Colon (tissue), 2 donors: ENCODE data around the gene CACNA2D4.

Experiments
- FAIRE-seq: peaks from 2 replicates; lab custom pipeline; 2012; peaks lifted over from hg19 to GRCh38; lab: Jason Lieb, UNC
- donor health status: control.
- donor health status: control.

Gene CACNA2D4

DNA sequence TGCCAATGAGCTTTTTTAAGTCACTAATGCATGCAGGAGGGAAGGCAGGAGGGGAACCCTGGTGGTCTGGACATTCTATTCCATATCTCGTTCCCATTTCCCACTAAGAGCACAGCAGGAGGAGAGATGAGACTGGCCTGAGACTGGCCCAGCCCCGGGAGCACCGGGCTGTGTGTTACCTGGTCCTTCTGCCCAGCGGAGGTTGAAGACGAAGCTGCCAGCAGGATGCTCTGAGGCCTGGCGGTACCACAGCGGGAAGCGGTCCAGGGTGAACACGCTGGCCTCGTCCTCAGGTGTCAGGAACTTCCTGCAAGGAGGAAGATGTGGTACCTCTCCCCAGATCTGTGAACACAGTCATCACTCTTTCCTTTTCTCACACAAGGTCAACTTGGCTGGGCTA is 74.2 kb downstream of the CACNA2D4 start:
- no peak for FAIRE-seq

DNA sequence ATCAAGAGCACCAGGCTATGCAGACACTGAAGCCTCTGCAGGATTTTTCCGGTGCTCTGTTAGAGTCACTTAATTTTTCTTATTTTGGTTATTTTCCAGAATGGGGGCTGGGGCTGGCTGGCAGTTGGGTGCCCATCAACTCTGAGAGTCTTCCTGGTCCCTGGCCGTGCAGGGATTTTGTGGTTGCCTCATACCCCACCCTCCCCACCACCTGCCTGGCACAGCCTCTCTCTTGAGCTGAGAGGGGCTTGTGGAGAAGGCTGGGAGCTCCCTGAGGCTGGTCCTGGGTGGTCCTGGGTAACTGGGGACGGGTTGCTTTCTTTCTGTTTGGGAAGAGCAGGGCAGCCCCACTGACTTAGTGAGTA is 74.8 kb downstream of the CACNA2D4 start:
- no peak for FAIRE-seq

- no peak for FAIRE-seq
These were observed 75.4 kb downstream of the CACNA2D4 start for GRCh38 chr12:1842905-1843640.

GRCh38 chr12:1842183-1842904 is 76.1 kb downstream of the CACNA2D4 start:
- FAIRE-seq = no peak

DNA sequence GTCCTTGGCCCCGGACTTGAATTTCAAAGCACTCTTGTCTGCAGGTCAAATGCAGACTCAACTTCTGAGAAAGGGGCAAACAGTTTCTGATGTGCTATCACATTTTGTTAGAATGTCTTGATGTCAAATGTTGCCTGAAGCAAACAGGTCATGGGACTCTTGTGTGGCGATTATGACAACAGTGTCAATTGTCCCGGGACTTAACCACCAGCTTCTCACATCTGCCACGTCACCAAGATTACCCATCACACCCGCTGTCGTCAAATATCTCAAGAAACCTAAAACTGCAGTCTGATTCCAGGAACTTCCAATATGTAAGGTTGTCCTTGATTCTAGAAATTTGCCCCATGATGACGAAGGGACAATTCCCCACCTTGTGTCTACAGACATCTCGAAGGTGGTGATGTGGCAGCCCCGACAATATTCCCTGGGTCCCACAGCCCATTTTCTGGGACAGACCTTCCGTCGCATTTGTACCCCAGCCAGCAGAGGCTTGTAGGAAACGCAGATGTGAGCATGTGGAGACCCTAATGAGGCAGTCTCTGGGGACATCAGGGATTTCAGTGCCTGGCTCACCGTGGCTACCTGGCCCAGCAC is 76.8 kb downstream of the CACNA2D4 start:
- no peak for FAIRE-seq

GRCh38 chr12:1840981-1841425 is 77.4 kb downstream of the CACNA2D4 start:
- FAIRE-seq = no peak

- no peak for FAIRE-seq
These were observed 78.2 kb downstream of the CACNA2D4 start for GRCh38 chr12:1839956-1840951.

GRCh38 chr12:1839464-1839863 is 79.0 kb downstream of the CACNA2D4 start:
- no peak for FAIRE-seq

- FAIRE-seq = no peak
These were observed 79.5 kb downstream of the CACNA2D4 start for GRCh38 chr12:1838994-1839365.

- no peak for FAIRE-seq
These were observed 80.1 kb downstream of the CACNA2D4 start for GRCh38 chr12:1838205-1838993.

DNA sequence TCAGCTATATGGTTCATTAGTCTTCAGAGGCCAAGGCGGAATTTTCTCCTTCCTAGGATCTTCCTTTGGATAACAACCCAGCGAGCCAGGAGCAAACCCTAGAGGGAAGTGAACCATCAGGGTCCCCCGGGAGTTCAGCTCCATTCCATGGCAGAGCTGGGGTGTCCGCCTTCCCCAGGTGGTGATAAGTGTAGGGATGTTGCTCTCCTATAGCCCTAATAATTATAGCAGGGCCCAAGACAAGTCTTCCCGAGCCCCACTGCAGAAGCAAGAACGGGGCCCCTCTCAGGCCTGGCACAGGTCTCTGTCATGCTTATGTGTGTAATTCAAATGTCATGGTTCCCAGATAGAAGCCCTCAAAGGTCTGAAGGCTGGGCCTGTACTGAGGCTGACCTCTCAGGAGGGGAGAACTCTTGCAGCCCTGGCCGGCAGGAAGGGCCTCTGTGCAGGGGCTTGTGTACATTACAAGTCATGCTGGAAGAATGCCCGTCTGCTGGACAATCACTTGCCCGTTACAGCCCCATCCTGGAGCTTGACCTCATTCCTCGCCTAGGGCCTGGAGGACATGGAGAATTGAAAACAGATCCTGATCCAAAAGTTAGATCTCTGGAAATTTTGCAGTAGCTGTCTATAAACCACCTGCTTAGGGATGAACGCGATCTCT is 80.8 kb downstream of the CACNA2D4 start:
- FAIRE-seq = no peak

GRCh38 chr12:1836854-1837421 is 81.5 kb downstream of the CACNA2D4 start:
- FAIRE-seq = no peak

- FAIRE-seq = no peak
These were observed 82.1 kb downstream of the CACNA2D4 start for GRCh38 chr12:1836241-1836803.

GRCh38 chr12:1835211-1836131 is 83.0 kb downstream of the CACNA2D4 start:
- no peak for FAIRE-seq

DNA sequence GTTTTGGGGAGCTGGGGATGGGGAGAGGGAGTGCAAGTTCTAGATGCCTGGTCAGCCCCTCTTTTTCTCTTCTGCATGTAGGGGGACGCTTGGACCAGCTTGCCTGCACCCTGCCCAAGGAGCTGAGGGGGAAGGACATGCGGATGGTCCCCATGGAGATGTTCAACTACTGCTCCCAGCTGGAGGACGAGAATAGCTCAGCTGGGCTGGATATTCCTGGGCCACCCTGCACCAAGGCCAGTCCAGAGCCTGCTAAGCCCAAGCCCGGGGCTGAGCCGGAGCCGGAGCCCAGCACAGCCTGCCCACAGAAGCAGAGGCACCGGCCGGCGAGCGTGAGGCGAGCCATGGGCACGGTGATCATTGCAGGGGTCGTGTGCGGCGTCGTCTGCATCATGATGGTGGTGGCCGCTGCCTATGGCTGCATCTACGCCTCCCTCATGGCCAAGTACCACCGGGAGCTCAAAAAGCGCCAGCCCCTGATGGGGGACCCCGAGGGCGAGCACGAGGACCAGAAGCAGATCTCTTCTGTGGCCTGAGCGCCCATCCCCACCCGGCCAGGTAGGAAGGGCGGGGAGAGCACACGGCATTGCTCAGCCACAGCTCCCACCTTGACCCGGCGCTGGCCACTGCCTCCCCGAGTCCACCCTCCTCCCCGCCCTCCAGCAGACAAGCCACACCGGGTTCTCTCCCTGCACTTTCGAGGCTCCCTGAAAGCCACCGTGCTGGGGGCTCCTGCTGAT is 84.1 kb downstream of the CACNA2D4 start:
- no peak for FAIRE-seq

DNA sequence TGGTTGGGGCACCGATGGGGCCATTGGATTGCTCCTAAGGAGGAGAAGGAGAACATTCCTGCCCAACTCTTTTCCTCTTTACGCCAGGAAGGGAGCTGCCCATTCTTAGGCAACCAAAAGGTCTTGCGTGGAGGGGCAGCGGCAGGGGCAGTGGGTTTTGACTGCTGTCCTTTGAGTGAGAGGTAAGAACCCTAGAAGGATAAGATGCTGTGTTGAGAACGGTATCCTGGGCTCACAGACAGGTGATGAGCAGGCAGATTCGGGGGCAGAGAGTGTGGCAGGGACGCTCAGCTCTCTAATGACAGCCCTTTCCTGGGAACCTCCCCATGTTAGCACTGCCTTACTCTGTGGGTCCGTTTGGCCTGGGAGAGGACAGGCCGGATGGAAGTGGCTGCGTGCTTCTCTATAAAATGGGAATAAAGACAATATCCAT is 84.8 kb downstream of the CACNA2D4 start:
- FAIRE-seq = no peak

DNA sequence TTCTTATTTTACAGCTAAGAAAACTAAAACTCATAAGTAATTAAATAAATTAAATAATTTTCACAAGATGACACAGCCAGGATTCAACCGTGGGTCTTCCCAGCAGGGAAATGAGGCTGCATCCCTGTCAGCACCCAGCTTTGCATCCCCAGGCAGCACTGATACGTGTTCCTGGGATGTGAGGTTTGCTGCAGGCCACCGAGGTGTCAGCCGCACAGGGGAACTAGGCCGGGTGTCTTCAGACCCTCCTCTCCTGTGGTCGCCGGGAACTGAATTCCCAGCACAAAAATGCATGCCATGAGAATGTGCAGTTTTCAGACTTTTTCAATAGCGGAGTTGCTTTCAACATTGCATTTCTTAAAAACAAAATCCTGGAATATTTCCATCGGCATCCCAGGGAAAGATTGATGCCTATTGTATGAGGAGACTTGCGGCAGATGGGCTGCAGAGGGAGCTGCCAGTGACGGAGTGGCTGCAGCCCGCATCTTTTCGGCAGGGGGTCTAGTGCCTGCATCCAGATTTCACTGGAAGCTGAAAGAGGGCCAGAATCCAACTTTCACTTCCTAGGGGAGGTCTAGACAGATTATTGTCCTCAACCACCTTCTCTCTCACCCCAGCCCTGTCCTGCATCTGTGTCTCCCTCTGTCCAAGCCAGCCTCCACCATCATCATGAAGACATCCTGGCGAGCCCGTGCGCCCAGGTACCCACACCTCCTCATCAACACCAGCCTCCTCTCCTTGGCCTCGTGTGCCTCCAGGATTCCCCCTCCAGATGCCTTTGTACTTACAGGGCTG is 85.5 kb downstream of the CACNA2D4 start:
- FAIRE-seq = no peak
